ENCODE results near the gene GART.

GART gene

GRCh38 chr21:33544451-33545195 is 2.7 kb upstream of the GART start:
- Histone ChIP-seq H3K4me3 (ENCODE audit: low read depth, low read length) (peak overlapping the region; percentile 99), H3K4me1 (no peaks in the 10 kb centered on the region), H3K27me3 (no peaks in the 10 kb centered on the region), H3K9me3 (no peaks in the 10 kb centered on the region), H3K36me3 (peaks cover 35% of the 10 kb centered on the region)
- no peak for TF ChIP-seq CTCF (IDR thresholded peaks at IDR 0.05; ENCODE audit: low read depth, low read length)
- no peak for DNase-seq

- no peaks in the 10 kb centered on the region for H3K9me3 ChIP-seq
- no peaks in the 10 kb centered on the region for H3K4me1 ChIP-seq
- H3K27me3 ChIP-seq: no peaks in the 10 kb centered on the region
- peak; percentile 71 for DNase-seq
- peaks cover 32% of the 10 kb centered on the region for H3K36me3 ChIP-seq
- no peak for TF ChIP-seq CTCF (IDR thresholded peaks at IDR 0.05; ENCODE audit: low read depth, low read length)
- H3K4me3 ChIP-seq (ENCODE audit: low read depth, low read length): peak overlapping the region; percentile 99
These were observed 1.7 kb upstream of the GART start for GRCh38 chr21:33543505-33544129.

DNA sequence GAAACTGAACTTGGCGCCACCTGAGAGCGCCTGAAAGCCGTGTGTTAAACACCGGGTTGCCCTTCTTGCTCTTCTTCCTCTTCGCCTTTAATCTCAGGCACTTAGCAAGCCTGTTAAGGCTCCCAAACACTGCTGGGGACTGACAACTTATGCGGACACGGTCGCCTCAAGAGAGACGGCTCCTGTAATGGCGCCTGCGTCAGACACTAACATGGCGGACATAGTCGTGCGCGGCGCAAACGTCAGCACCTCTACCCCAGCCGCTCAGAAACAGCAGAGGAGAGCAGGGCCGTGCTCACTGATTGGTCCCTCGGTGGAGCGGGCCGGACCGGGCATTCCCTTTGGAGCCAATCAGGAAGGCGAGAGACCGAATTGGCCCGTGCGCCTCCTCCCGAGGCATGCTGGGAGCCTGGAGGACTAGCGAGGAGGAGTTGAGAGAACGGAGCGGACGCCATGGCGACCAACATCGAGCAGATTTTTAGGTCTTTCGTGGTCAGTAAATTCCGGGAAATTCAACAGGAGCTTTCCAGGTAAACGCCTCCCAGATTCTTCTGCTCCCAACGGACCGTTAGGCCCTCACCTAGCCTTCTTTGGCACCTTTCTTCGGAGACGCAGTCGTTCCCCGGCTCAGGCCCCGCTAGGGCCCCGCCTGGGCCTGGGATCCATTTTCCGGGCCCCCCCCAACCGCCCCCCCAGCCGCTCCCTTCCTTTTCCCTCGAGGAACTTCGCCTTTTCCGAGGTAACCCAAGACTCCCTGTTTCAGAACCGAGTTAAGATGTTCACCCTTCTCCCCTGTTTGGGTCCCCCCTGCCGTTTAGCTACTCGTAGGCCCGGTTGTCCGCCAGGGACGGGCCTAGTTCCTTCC is 955 bp upstream of the GART start, which contains the start of gene SON:
Gene SON (plus strand): TSS at position 399 of the 865 bp plus-strand sequence. CDS start 55 bp downstream, at position 454.
- Histone ChIP-seq H3K27me3 (no peaks in the 10 kb centered on the region), H3K36me3 (peaks cover 32% of the 10 kb centered on the region), H3K4me1 (no peaks in the 10 kb centered on the region), H3K9me3 (no peaks in the 10 kb centered on the region), H3K4me3 (ENCODE audit: low read depth, low read length) (peak within 1 kb of the TSS; percentile 99)
- no peak for TF ChIP-seq CTCF (IDR thresholded peaks at IDR 0.05; ENCODE audit: low read depth, low read length)
- peak; percentile 98 for DNase-seq

DNA sequence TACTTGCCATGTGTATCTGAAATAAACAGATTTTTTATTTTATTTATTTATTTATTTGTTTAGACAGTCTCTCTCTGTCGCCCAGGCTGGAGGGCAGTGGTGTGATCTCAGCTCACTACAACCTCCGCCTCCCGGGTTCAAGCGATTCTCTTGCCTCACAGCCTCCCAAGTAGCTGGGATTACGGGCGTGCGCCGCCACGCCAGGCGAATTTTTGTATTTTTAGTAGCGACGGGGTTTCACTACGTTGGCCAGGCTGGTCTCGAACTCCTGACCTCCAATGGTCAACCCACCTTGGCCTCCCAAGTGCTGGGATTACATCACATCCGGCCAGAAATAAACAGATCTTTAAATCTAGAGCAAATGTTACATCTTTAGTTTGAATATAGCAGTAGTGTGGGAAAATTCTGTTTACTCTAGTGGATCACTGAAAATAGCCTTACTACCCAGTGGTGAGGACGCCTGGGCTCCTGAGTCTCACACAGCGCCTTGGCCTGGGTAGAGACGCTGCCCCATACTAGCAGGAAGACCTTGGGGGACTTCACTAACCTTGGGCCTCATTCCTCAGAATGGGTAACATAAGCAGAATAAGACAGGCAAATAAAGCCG is 709 bp downstream of the GART start:
- no peak for TF ChIP-seq CTCF (IDR thresholded peaks at IDR 0.05; ENCODE audit: low read depth, low read length)
- H3K9me3 ChIP-seq: no peaks in the 10 kb centered on the region
- H3K4me3 ChIP-seq (ENCODE audit: low read depth, low read length): peak overlapping the region; percentile 99
- no peak for DNase-seq
- no peaks in the 10 kb centered on the region for H3K27me3 ChIP-seq
- H3K36me3 ChIP-seq: peaks cover 34% of the 10 kb centered on the region
- no peaks in the 10 kb centered on the region for H3K4me1 ChIP-seq

GRCh38 chr21:33540711-33541104 is 1.2 kb downstream of the GART start:
- Histone ChIP-seq H3K36me3 (peaks cover 37% of the 10 kb centered on the region), H3K4me1 (no peaks in the 10 kb centered on the region), H3K9me3 (no peaks in the 10 kb centered on the region), H3K4me3 (ENCODE audit: low read depth, low read length) (peak overlapping the region; percentile 99), H3K27me3 (no peaks in the 10 kb centered on the region)
- no peak for DNase-seq
- TF ChIP-seq CTCF (IDR thresholded peaks at IDR 0.05; ENCODE audit: low read depth, low read length): no peak

Data from BE2C (cell line).